IMR-90 (cell line): ENCODE data around the gene USO1. TPM values are rescaled to one million over a fixed set of nuclear protein-coding genes. Genes with fewer than 3 reads are reported as not detected.

Experiments used
- ATAC-seq: fragments of 200-7000 bp; cut with Tn5 transposase; 2 replicates; pipeline ENCODE4 v1.9.1; 2020; ENCODE audit warnings: low read depth, mild to moderate bottlenecking, moderate library complexity
- BruUV-seq: library from RNA; stranded (reverse); fragments of 400-500 nt; replicated peaks from 2 replicates; lab custom pipeline; 2021; lab: Mats Ljungman, UMichigan
- CTCF ChIA-PET: fragments of 300-600 bp; formaldehyde crosslinking; extraction: SDS; loops from one replicate; lab custom pipeline; 2021; ENCODE audit warnings: antibody characterized with exemption; lab: Yijun Ruan, JAX
- POLR2A ChIA-PET: fragments of 300-600 bp; sonication (Branson Sonifier 250); formaldehyde crosslinking; loops from one replicate; lab custom pipeline; 2022; ENCODE audit warnings: antibody characterized with exemption; ENCODE audit not compliant: unreplicated experiment; lab: Charles Lee
- DNase-seq: peaks from one replicate; pipeline ENCODE4 v3.0.0; 2013
- H2AFZ ChIP-seq: replicated peaks from 2 replicates; pipeline ENCODE3; 2013; ENCODE audit warnings: low read length, mild to moderate bottlenecking; ENCODE audit not compliant: poor library complexity
- H2AK5ac ChIP-seq: 2 replicates; pipeline ENCODE4 v1.6.1; 2013; ENCODE audit warnings: low read depth, low read length, inconsistent platforms
- H2AK9ac ChIP-seq: replicated peaks from 2 replicates; pipeline ENCODE3; 2013; ENCODE audit warnings: mild to moderate bottlenecking, low read depth, low read length, moderate library complexity; ENCODE audit not compliant: poor library complexity
- H2BK120ac ChIP-seq: 2 replicates; pipeline ENCODE4 v1.6.1; 2013; ENCODE audit warnings: low read depth, low read length, inconsistent platforms
- H2BK15ac ChIP-seq: 3 replicates; pipeline ENCODE4 v1.6.1; 2013; ENCODE audit warnings: low read depth, low read length, inconsistent platforms
- H2BK20ac ChIP-seq: 2 replicates; pipeline ENCODE4 v1.6.1; 2013; ENCODE audit warnings: low read depth, mild to moderate bottlenecking, inconsistent platforms, low read length, moderate library complexity
- H2BK5ac ChIP-seq: 2 replicates; pipeline ENCODE4 v1.6.1; 2013; ENCODE audit warnings: mild to moderate bottlenecking, low read depth, low read length, inconsistent platforms; ENCODE audit not compliant: poor library complexity, severe bottlenecking
- H3K14ac ChIP-seq: replicated peaks from 2 replicates; pipeline ENCODE4 v1.6.1; 2013; ENCODE audit warnings: low read depth, low read length, inconsistent platforms
- H3K18ac ChIP-seq: 2 replicates; pipeline ENCODE4 v1.6.1; 2013; ENCODE audit warnings: low read depth, low read length, control low read depth
- H3K23ac ChIP-seq: 2 replicates; pipeline ENCODE4 v1.6.1; 2013; ENCODE audit warnings: low read depth, low read length, inconsistent platforms
- H3K27ac ChIP-seq: 2 replicates; pipeline ENCODE4 v1.5.1; 2013; ENCODE audit warnings: mild to moderate bottlenecking, control low read depth, low read length; ENCODE audit not compliant: insufficient read depth
- H3K27me3 ChIP-seq: 2 replicates; pipeline ENCODE4 v1.6.1; 2013; ENCODE audit warnings: low read length; ENCODE audit not compliant: control insufficient read depth, insufficient read depth
- H3K36me3 ChIP-seq: 2 replicates; pipeline ENCODE4 v1.6.1; 2013; ENCODE audit warnings: low read length, mixed read lengths; ENCODE audit not compliant: control insufficient read depth, insufficient read depth
- H3K4ac ChIP-seq: 2 replicates; pipeline ENCODE4 v1.6.1; 2013; ENCODE audit warnings: low read depth, low read length, inconsistent platforms
- H3K4me1 ChIP-seq: 2 replicates; pipeline ENCODE4 v1.6.1; 2013; ENCODE audit warnings: low read length, mixed read lengths; ENCODE audit not compliant: control insufficient read depth, insufficient read depth
- H3K4me2 ChIP-seq: 2 replicates; pipeline ENCODE4 v1.6.1; 2013; ENCODE audit warnings: low read depth, mild to moderate bottlenecking, control low read depth, low read length, moderate library complexity
- H3K4me3 ChIP-seq: 2 replicates; pipeline ENCODE4 v1.5.1; 2013; ENCODE audit warnings: low read depth, mild to moderate bottlenecking, control low read depth, low read length, moderate library complexity; ENCODE audit not compliant: insufficient read depth
- H3K56ac ChIP-seq: 2 replicates; pipeline ENCODE4 v1.6.1; 2013; ENCODE audit warnings: low read length, inconsistent platforms; ENCODE audit not compliant: insufficient read depth; ENCODE audit errors: extremely low read depth
- H3K79me1 ChIP-seq, 2 experiments: 2 replicates each; pipeline ENCODE4 v1.6.1; 2013; ENCODE audit warnings: low read length in 2 of 2, inconsistent platforms in 1 of 2, low read depth in 1 of 2
- H3K9ac ChIP-seq: 2 replicates; pipeline ENCODE4 v1.6.1; 2013; ENCODE audit warnings: low read depth, low read length, control low read depth
- H3K9me1 ChIP-seq: 2 replicates; pipeline ENCODE4 v1.6.1; 2013; ENCODE audit warnings: low read length, inconsistent platforms; ENCODE audit not compliant: insufficient read depth
- H3K9me3 ChIP-seq: 2 replicates; pipeline ENCODE4 v1.6.1; 2013; ENCODE audit warnings: low read length; ENCODE audit not compliant: control insufficient read depth, insufficient read depth
- H4K20me1 ChIP-seq: 2 replicates; pipeline ENCODE4 v1.6.1; 2013; ENCODE audit warnings: low read length, inconsistent platforms; ENCODE audit not compliant: insufficient read depth
- H4K5ac ChIP-seq: 2 replicates; pipeline ENCODE4 v1.6.1; 2013; ENCODE audit warnings: mild to moderate bottlenecking, low read depth, low read length, control low read depth
- H4K8ac ChIP-seq, 2 experiments: 2 replicates each; pipeline ENCODE4 v1.6.1; 2013; ENCODE audit warnings: low read depth in 2 of 2, low read length in 2 of 2, control low read depth in 1 of 2, inconsistent platforms in 1 of 2
- H4K91ac ChIP-seq: 2 replicates; pipeline ENCODE4 v1.6.1; 2013; ENCODE audit warnings: low read depth, low read length, inconsistent platforms; ENCODE audit not compliant: insufficient read depth
- BHLHE40 ChIP-seq: fragments of 150-350 bp; IDR thresholded peaks from 2 replicates; pipeline ENCODE4 v1.6.1; 2016; ENCODE audit warnings: mild to moderate bottlenecking, low read depth, low read length
- CEBPB ChIP-seq: IDR thresholded peaks from 2 replicates; pipeline ENCODE4 v1.6.1; 2012; ENCODE audit warnings: low read depth, low read length, improper control_type of control experiment
- CHD1 ChIP-seq: IDR thresholded peaks from 2 replicates; pipeline ENCODE4 v1.6.1; 2012; ENCODE audit warnings: low read depth, low read length, improper control_type of control experiment
- CTCF ChIP-seq: conservative IDR thresholded peaks from 2 replicates; pipeline ENCODE4 v1.5.1; 2012; ENCODE audit warnings: mild to moderate bottlenecking, low read depth, low read length, improper control_type of control experiment
- ELK1 ChIP-seq: fragments of 150-350 bp; IDR thresholded peaks from 2 replicates; pipeline ENCODE4 v1.6.1; 2016; ENCODE audit warnings: low read depth, mild to moderate bottlenecking, low read length, moderate library complexity, borderline replicate concordance
- FOS ChIP-seq: fragments of 150-350 bp; IDR thresholded peaks from 2 replicates; pipeline ENCODE4 v1.6.1; 2016; ENCODE audit warnings: low read depth, low read length
- MAFK ChIP-seq: IDR thresholded peaks from 2 replicates; pipeline ENCODE4 v1.6.1; 2012; ENCODE audit warnings: low read depth, low read length, improper control_type of control experiment
- MAZ ChIP-seq: IDR thresholded peaks from 2 replicates; pipeline ENCODE4 v1.6.1; 2012; ENCODE audit warnings: low read depth, mild to moderate bottlenecking, low read length, improper control_type of control experiment, moderate library complexity, borderline replicate concordance
- MXI1 ChIP-seq: IDR thresholded peaks from 2 replicates; pipeline ENCODE4 v1.6.1; 2012; ENCODE audit warnings: low read depth, mild to moderate bottlenecking, low read length, moderate library complexity, borderline replicate concordance
- NFE2L2 ChIP-seq: fragments of 150-350 bp; IDR thresholded peaks from 2 replicates; pipeline ENCODE4 v1.6.1; 2016; ENCODE audit warnings: low read depth, mild to moderate bottlenecking, low read length
- POLR2A ChIP-seq: IDR thresholded peaks from 2 replicates; pipeline ENCODE4 v1.6.1; 2012; ENCODE audit warnings: mild to moderate bottlenecking, low read depth, low read length
- RAD21 ChIP-seq: IDR thresholded peaks from 2 replicates; pipeline ENCODE4 v1.6.1; 2012; ENCODE audit warnings: low read length, improper control_type of control experiment
- RCOR1 ChIP-seq: IDR thresholded peaks from 2 replicates; pipeline ENCODE4 v1.6.1; 2012; ENCODE audit warnings: mild to moderate bottlenecking, low read length, improper control_type of control experiment; ENCODE audit not compliant: insufficient replicate concordance
- RFX5 ChIP-seq: IDR thresholded peaks from 2 replicates; pipeline ENCODE4 v1.8.0; 2012; ENCODE audit warnings: low read depth, mild to moderate bottlenecking, low read length, moderate library complexity
- SMC3 ChIP-seq: fragments of 150-350 bp; IDR thresholded peaks from 2 replicates; pipeline ENCODE4 v1.6.1; 2016; ENCODE audit warnings: low read depth, mild to moderate bottlenecking, antibody characterized with exemption, low read length, moderate library complexity
- WGBS, 2 experiments: methylation state at CpG; one replicate each; pipeline versions ENCODE4 v1.1.5 to v1.1.7; 2013; ENCODE audit warnings: missing lambda C conversion rate in 2 of 2; ENCODE audit not compliant: insufficient read length in 1 of 2; ENCODE audit errors: extremely low coverage in 2 of 2; 5-methylcytosine and 5-hydroxymethylcytosine counted together
- dilution Hi-C: fragments of 300-500 bp; cut with HindIII; formaldehyde crosslinking; loops from one replicate; pipeline ENCODE4 v1.14.3; 2018; ENCODE audit warnings: low sequenced_read_pairs; ENCODE audit not compliant: unreplicated experiment
- in situ Hi-C: fragments of 300-500 bp; cut with MboI; formaldehyde crosslinking; loops from 3 replicates; pipeline ENCODE4 v1.14.3; 2019; ENCODE audit warnings: low sequenced_read_pairs, inconsistent platforms, mixed read lengths
- intact Hi-C: fragments of 100-400 bp; cut with micrococcal nuclease; formaldehyde crosslinking; loops from 2 replicates; pipeline ENCODE4 v1.10.0; 2022
- polyA plus RNA-seq, 3 experiments: library from polyadenylated mRNA; depleted of rRNA; stranded (reverse); fragments of >200 nt; gene quantifications; 2 replicates each; pipeline ENCODE4 v1.2.3, GENCODE V29; 2012; ENCODE audit warnings: low replicate concordance in 1 of 3
- total RNA-seq: library from RNA; depleted of rRNA; stranded (reverse); fragments of >200 nt; gene quantifications from 2 replicates; pipeline ENCODE4 v1.2.3, GENCODE V29; 2012
- TF ChIP-seq, protein P1 (sequence below): fragments of 150-350 bp; IDR thresholded peaks from 2 replicates; pipeline ENCODE4 v1.6.1; 2017; ENCODE audit warnings: mild to moderate bottlenecking, antibody characterized with exemption, low read length, low read depth

USO1 gene
- total and polyA plus RNA-seq, 2 of the 4 experiments (the other 2 are of a cell fraction): 63.7 to 121 TPM

DNA sequence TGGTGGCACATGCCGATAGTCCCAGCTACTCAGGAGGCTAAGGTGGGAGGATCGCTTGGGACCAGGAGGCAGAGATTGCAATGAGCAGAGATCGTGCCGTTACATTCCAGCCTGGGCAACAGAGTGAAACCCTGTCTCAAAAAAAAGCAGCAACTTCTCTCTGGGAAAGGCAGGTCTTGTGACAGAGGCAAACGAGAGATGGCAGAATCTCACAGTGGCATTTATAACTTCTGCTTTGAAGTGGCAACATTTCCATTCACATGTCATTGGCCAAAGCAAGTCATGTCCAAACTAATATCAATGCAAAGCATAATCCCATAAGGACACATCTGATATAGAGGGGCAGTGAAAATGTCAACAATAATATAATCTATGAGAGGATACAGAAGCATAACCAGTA, 98.0 kb downstream of the USO1 start:
- intact Hi-C loops (no loop called here), in situ Hi-C loops (no loop called here), dilution Hi-C loops (no loop called here)
- POLR2A ChIA-PET: no interaction called here
- Histone ChIP-seq H2AK5ac (no peak overlapping the region), H3K14ac (no peak overlapping the region), H2BK5ac (no peak overlapping the region), H3K9me1 (no peaks in the 10 kb centered on the region), H3K4me2 (no peak overlapping the region), H2AK9ac (no peak overlapping the region), H3K4ac (no peak overlapping the region), H3K23ac (no peak overlapping the region), H3K18ac (no peak overlapping the region), H4K20me1 (no peaks in the 10 kb centered on the region), H2BK15ac (no peak overlapping the region), H2AFZ (no peak overlapping the region), H3K79me1 (no peaks in the 10 kb centered on the region), H2BK20ac (no peak overlapping the region), H3K9ac (no peak overlapping the region), H3K27ac (no peak overlapping the region), H3K36me3 (no peaks in the 10 kb centered on the region), H3K27me3 (no peaks in the 10 kb centered on the region), H3K9me3 (no peaks in the 10 kb centered on the region), H3K4me3 (no peak overlapping the region), H3K4me1 (peaks cover 2% of the 10 kb centered on the region; the same call in 1 of the 2 replicates), H4K8ac (no peak overlapping the region), H2BK120ac (no peak overlapping the region), H3K56ac (no peak overlapping the region), H4K91ac (no peak overlapping the region), H4K5ac (no peak overlapping the region)
- DNase-seq: no peak
- 90% methylated on average over 4 of the region's 5 CpGs; no CpG with 5 or more reads in 1 of the 2 experiments for WGBS, 2 experiments
- CTCF ChIA-PET: interaction anchor here (1.2 kb wide), 1 partner anchor 26 kb away, joined by 5 read pairs; no protein-coding TSS in a partner anchor
- BruUV-seq: no TSS peak
- TF ChIP-seq, protein P1, sequence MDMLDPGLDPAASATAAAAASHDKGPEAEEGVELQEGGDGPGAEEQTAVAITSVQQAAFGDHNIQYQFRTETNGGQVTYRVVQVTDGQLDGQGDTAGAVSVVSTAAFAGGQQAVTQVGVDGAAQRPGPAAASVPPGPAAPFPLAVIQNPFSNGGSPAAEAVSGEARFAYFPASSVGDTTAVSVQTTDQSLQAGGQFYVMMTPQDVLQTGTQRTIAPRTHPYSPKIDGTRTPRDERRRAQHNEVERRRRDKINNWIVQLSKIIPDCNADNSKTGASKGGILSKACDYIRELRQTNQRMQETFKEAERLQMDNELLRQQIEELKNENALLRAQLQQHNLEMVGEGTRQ: no peak
- TF ChIP-seq CEBPB (no peak), RAD21 (no peak), BHLHE40 (no peak), POLR2A (no peak), RFX5 (no peak), MXI1 (no peak), MAZ (no peak), CHD1 (no peak), RCOR1 (no peak), SMC3 (no peak), MAFK (no peak), ELK1 (no peak), CTCF (no peak), FOS (no peak), NFE2L2 (no peak)
- ATAC-seq: no peak
